ENCODE results near the gene LRRFIP1.

GRCh38 chr2:237708491-237708890 lies 81.1 kb downstream of the LRRFIP1 start:
- TF ChIP-seq CTCF (IDR thresholded peaks at IDR 0.05) (no peak), EZH2 (IDR thresholded peaks at IDR 0.05; ENCODE audit: borderline replicate concordance, insufficient read depth, low read depth, low read length, poor library complexity, severe bottlenecking) (no peak)
